HCT116 (cell line): ENCODE results near the gene ITPR1. TPM values are rescaled to one million over a fixed set of nuclear protein-coding genes. Genes with fewer than 3 reads are reported as not detected.

Source experiments
- ATAC-seq: fragments of 200-7000 bp; cut with Tn5 transposase; 2 replicates; pipeline ENCODE4 v1.9.1; 2020; ENCODE audit warnings: mild to moderate bottlenecking, moderate library complexity
- BruUV-seq: library from RNA; stranded (reverse); fragments of 400-500 nt; replicated peaks from 2 replicates; lab custom pipeline; 2021; lab: Mats Ljungman, UMichigan
- CTCF ChIA-PET: fragments of 300-600 bp; sonication (Branson Sonifier 250); formaldehyde crosslinking; loops from one replicate; lab custom pipeline; 2021; ENCODE audit warnings: antibody characterized with exemption; lab: Charles Lee
- POLR2A ChIA-PET: fragments of 300-600, 350-600 bp; sonication (Branson Sonifier 250); formaldehyde crosslinking; loops from one replicate; lab custom pipeline; 2021; ENCODE audit warnings: antibody characterized with exemption; lab: Charles Lee
- RAD21 ChIA-PET, 2 experiments: fragments of 300-600 bp; sonication (Branson Sonifier 250); formaldehyde crosslinking; loops; one replicate each; lab custom pipeline; 2023; ENCODE audit warnings: low total read pairs in 2 of 2; ENCODE audit not compliant: uncharacterized antibody in 2 of 2, unreplicated experiment in 2 of 2, low non-redundant PET in 1 of 2; lab: Charles Lee
- DNase-seq: peaks from one replicate; pipeline ENCODE4 v3.0.0-alpha.2; 2010; ENCODE audit warnings: low read depth, low spot score
- H2AFZ ChIP-seq: fragments of 200-600 bp; shearing (Covaris generic), sonication (generic); 2 replicates; pipeline ENCODE4 v1.6.1; 2017; ENCODE audit warnings: low read depth, mixed run types, mixed read lengths, antibody characterized with exemption, low read length; ENCODE audit not compliant: poor library complexity, severe bottlenecking
- H3K27ac ChIP-seq: 2 replicates; pipeline ENCODE4 v1.5.1; 2012; ENCODE audit warnings: low read depth, low read length
- H3K27me3 ChIP-seq: fragments of 200-600 bp; sonication (generic); 2 replicates; pipeline ENCODE4 v1.6.1; 2016; ENCODE audit warnings: mixed run types, low read length, mixed read lengths; ENCODE audit not compliant: insufficient read depth
- H3K36me3 ChIP-seq, 2 experiments: fragments of 200-500 bp in 1 of 2; fragments of 200-600 bp in 1 of 2; sonication (Bioruptor generic) in 1 of 2; sonication (generic) in 1 of 2; 2 replicates each; pipeline versions ENCODE4 v1.5.1 to v1.6.1; 2014 to 2016; ENCODE audit warnings: low read length in 2 of 2, inconsistent platforms in 1 of 2, mixed read lengths in 1 of 2, mixed run types in 1 of 2; ENCODE audit not compliant: insufficient read depth in 2 of 2, control insufficient read depth in 1 of 2
- H3K4me1 ChIP-seq, 2 experiments: fragments of 200-600 bp in 1 of 2; sonication (generic) in 1 of 2; 2 replicates each; pipeline versions ENCODE4 v1.5.1 to v1.6.1; 2012 to 2017; ENCODE audit warnings: low read length in 2 of 2, inconsistent platforms in 1 of 2, mild to moderate bottlenecking in 1 of 2, mixed read lengths in 1 of 2, mixed run types in 1 of 2, moderate library complexity in 1 of 2; ENCODE audit not compliant: insufficient read depth in 2 of 2, control insufficient read depth in 1 of 2
- H3K4me2 ChIP-seq: fragments of 200-600 bp; sonication (generic); 2 replicates; pipeline ENCODE4 v1.6.1; 2017; ENCODE audit warnings: mixed run types, low read length, mixed read lengths
- H3K4me3 ChIP-seq, 2 experiments: fragments of 200-600 bp in 1 of 2; sonication (generic) in 1 of 2; replicated peaks in 1 of 2; 2 replicates each; pipeline ENCODE4 v1.5.1; 2011 to 2016; ENCODE audit warnings: low read length in 2 of 2, control low read depth in 1 of 2, low read depth in 1 of 2, mild to moderate bottlenecking in 1 of 2, mixed read lengths in 1 of 2, mixed run types in 1 of 2
- H3K79me2 ChIP-seq: fragments of 200-600 bp; sonication (generic); 2 replicates; pipeline ENCODE4 v1.6.1; 2017; ENCODE audit warnings: mild to moderate bottlenecking, mixed run types, low read length, moderate library complexity, mixed read lengths; ENCODE audit not compliant: insufficient read depth
- H3K9ac ChIP-seq: fragments of 200-600 bp; sonication (generic); 2 replicates; pipeline ENCODE4 v1.6.1; 2016; ENCODE audit warnings: low read length, mixed read lengths
- H3K9me2 ChIP-seq: fragments of 200-600 bp; sonication (generic), shearing (Covaris generic); 2 replicates; pipeline ENCODE4 v1.6.1; 2017; ENCODE audit warnings: mixed run types, mild to moderate bottlenecking, moderate library complexity; ENCODE audit not compliant: insufficient read depth
- H3K9me3 ChIP-seq, 2 experiments: fragments of 200-500 bp in 1 of 2; fragments of 200-600 bp in 1 of 2; sonication (Bioruptor generic) in 1 of 2; sonication (generic) in 1 of 2; 2 replicates each; pipeline ENCODE4 v1.6.1; 2014 to 2017; ENCODE audit warnings: low read length in 2 of 2, mixed read lengths in 2 of 2, inconsistent platforms in 1 of 2, low read depth in 1 of 2, mild to moderate bottlenecking in 1 of 2, mixed run types in 1 of 2, moderate library complexity in 1 of 2; ENCODE audit not compliant: control insufficient read depth in 1 of 2, insufficient read depth in 1 of 2
- H4K20me1 ChIP-seq: fragments of 200-600 bp; sonication (generic), shearing (Covaris generic); 2 replicates; pipeline ENCODE4 v1.6.1; 2017; ENCODE audit warnings: mixed run types, mild to moderate bottlenecking, moderate library complexity; ENCODE audit not compliant: insufficient read depth
- EGR1 ChIP-seq: IDR thresholded peaks from 2 replicates; pipeline ENCODE4 v1.6.1; 2012; ENCODE audit warnings: low read depth
- ELF1 ChIP-seq: IDR thresholded peaks from 2 replicates; pipeline ENCODE4 v1.6.1; 2012; ENCODE audit warnings: low read depth, borderline replicate concordance
- EZH2phosphoT487 ChIP-seq: fragments of 200-600 bp; IDR thresholded peaks from 2 replicates; pipeline ENCODE4 v1.6.1; 2018; ENCODE audit warnings: antibody characterized with exemption, borderline replicate concordance
- POLR2A ChIP-seq: IDR thresholded peaks from 2 replicates; pipeline ENCODE4 v1.7.0; 2011; ENCODE audit warnings: borderline replicate concordance; ENCODE audit not compliant: insufficient read depth, insufficient read length; ENCODE audit errors: extremely low read depth
- SIN3A ChIP-seq: IDR thresholded peaks from 2 replicates; pipeline ENCODE4 v1.6.1; 2012; ENCODE audit warnings: low read depth
- SP1 ChIP-seq: IDR thresholded peaks from 2 replicates; pipeline ENCODE4 v1.6.1; 2012; ENCODE audit warnings: low read depth
- YY1 ChIP-seq: IDR thresholded peaks from 2 replicates; pipeline ENCODE4 v1.6.1; 2011; ENCODE audit warnings: low read length, low read depth, moderate library complexity, mild to moderate bottlenecking; ENCODE audit not compliant: insufficient replicate concordance; ENCODE audit errors: extremely low read depth
- ZNF274 ChIP-seq: fragments of 200-500 bp; sonication (Bioruptor generic); IDR thresholded peaks from 2 replicates; pipeline ENCODE4 v1.6.1; 2014; ENCODE audit warnings: mild to moderate bottlenecking, low read depth, low read length, inconsistent platforms
- intact Hi-C: fragments of 100-400 bp; cut with micrococcal nuclease; formaldehyde crosslinking; loops from 2 replicates; pipeline ENCODE4 v1.10.0; 2022
- total RNA-seq: library from RNA; stranded (reverse); gene quantifications from one replicate; pipeline ENCODE4 v1.2.1, GENCODE V29; 2021; ENCODE audit not compliant: unreplicated experiment
- TF ChIP-seq, protein P1 (sequence below): IDR thresholded peaks from 2 replicates; pipeline ENCODE4 v1.6.1; 2011; ENCODE audit warnings: mild to moderate bottlenecking, low read length, moderate library complexity; ENCODE audit not compliant: insufficient replicate concordance; ENCODE audit errors: extremely low read depth

The ITPR1 gene
- total RNA-seq, 1 experiment from 2014 or later: 9.2 TPM

DNA sequence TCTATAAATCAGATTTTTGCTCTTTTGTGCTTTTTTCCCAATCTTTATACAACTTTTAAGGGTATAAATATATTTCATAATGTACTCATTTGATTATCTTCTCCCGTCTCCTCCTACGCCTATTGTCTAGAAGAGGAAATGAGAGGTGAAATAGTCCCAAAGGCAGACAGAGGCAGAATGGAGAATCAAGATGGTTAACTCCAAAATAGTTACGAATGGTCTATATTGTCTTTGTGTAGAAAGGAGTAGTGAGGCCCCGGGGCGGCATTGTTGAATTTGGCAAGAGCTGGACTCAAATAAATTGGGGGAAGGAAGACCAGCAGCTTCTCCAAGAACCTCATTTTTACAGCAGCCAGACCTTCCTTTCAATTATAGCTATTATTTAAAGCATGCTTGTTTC lies 23.9 kb downstream of the ITPR1 start:
- no peak overlapping the region for H3K4me3 ChIP-seq
- ChIA-PET RAD21 (no interaction called here), CTCF (no interaction called here), POLR2A (no interaction called here)
- DNase-seq (no peak), ATAC-seq (no peak)
- no peaks in the 10 kb centered on the region for H3K27me3 ChIP-seq
- H3K36me3 ChIP-seq: no peaks in the 10 kb centered on the region
- intact Hi-C loops: no loop called here
- no peak overlapping the region for H3K9ac ChIP-seq
- no peaks in the 10 kb centered on the region for H3K4me1 ChIP-seq
- no peak overlapping the region for H3K27ac ChIP-seq
- no peak for TF ChIP-seq ELF1
- TF ChIP-seq, protein P1, sequence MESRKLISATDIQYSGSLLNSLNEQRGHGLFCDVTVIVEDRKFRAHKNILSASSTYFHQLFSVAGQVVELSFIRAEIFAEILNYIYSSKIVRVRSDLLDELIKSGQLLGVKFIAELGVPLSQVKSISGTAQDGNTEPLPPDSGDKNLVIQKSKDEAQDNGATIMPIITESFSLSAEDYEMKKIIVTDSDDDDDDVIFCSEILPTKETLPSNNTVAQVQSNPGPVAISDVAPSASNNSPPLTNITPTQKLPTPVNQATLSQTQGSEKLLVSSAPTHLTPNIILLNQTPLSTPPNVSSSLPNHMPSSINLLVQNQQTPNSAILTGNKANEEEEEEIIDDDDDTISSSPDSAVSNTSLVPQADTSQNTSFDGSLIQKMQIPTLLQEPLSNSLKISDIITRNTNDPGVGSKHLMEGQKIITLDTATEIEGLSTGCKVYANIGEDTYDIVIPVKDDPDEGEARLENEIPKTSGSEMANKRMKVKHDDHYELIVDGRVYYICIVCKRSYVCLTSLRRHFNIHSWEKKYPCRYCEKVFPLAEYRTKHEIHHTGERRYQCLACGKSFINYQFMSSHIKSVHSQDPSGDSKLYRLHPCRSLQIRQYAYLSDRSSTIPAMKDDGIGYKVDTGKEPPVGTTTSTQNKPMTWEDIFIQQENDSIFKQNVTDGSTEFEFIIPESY: no peak
- TF ChIP-seq ZNF274: no peak
- TF ChIP-seq YY1: no peak
- no peak for TF ChIP-seq EZH2phosphoT487
- no peak for TF ChIP-seq POLR2A
- TF ChIP-seq SP1: no peak
- no peak for TF ChIP-seq EGR1
- no peak for TF ChIP-seq SIN3A
- H4K20me1 ChIP-seq: no peaks in the 10 kb centered on the region
- no peaks in the 10 kb centered on the region for H3K79me2 ChIP-seq
- H3K9me2 ChIP-seq: no peaks in the 10 kb centered on the region
- no peaks in the 10 kb centered on the region for H3K9me3 ChIP-seq
- H3K4me2 ChIP-seq: no peak overlapping the region
- BruUV-seq: no TSS peak
- no peak overlapping the region for H2AFZ ChIP-seq
